AG09309 (cell line): Measurements from ENCODE around the gene GLB1L3.

ENCODE experiments used
- DNase-seq: peaks from one replicate; pipeline ENCODE4 v3.0.0-alpha.2; 2010; ENCODE audit warnings: low read depth
- H3K4me3 ChIP-seq: 2 replicates; pipeline ENCODE4 v1.5.1; 2011; ENCODE audit warnings: mild to moderate bottlenecking, low read depth, low read length, moderate library complexity; ENCODE audit not compliant: control insufficient read depth
- TF ChIP-seq, protein P1 (sequence below): IDR thresholded peaks from 2 replicates; pipeline ENCODE4 v1.5.1; 2011; ENCODE audit warnings: mild to moderate bottlenecking, low read depth, low read length, inconsistent platforms; ENCODE audit not compliant: insufficient read depth, control insufficient read depth; ENCODE audit errors: missing control alignments

GLB1L3 gene

DNA sequence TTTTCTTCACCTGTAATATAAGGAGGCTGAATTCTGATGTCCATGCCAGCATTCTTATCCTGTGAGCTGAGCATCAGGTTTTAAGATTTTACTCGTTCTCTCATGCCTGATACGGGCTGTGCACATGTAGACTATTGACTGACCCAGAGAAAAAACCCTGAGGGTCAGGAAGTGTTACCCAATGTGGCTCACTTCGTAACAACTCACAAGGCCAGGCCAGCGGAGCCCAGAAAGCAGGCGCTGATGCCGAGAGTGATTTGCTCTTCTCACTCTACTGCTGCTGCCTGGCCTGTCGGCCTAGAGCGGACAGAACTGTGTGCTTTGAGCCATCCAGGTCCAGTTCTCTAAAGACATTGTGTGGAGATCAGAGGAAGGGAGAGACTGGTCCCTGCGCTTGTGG is 33.8 kb upstream of the GLB1L3 start:
- H3K4me3 ChIP-seq, result no peak overlapping the region
- DNase-seq, result no peak
- TF ChIP-seq, protein P1, sequence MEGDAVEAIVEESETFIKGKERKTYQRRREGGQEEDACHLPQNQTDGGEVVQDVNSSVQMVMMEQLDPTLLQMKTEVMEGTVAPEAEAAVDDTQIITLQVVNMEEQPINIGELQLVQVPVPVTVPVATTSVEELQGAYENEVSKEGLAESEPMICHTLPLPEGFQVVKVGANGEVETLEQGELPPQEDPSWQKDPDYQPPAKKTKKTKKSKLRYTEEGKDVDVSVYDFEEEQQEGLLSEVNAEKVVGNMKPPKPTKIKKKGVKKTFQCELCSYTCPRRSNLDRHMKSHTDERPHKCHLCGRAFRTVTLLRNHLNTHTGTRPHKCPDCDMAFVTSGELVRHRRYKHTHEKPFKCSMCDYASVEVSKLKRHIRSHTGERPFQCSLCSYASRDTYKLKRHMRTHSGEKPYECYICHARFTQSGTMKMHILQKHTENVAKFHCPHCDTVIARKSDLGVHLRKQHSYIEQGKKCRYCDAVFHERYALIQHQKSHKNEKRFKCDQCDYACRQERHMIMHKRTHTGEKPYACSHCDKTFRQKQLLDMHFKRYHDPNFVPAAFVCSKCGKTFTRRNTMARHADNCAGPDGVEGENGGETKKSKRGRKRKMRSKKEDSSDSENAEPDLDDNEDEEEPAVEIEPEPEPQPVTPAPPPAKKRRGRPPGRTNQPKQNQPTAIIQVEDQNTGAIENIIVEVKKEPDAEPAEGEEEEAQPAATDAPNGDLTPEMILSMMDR, result no peak

DNA sequence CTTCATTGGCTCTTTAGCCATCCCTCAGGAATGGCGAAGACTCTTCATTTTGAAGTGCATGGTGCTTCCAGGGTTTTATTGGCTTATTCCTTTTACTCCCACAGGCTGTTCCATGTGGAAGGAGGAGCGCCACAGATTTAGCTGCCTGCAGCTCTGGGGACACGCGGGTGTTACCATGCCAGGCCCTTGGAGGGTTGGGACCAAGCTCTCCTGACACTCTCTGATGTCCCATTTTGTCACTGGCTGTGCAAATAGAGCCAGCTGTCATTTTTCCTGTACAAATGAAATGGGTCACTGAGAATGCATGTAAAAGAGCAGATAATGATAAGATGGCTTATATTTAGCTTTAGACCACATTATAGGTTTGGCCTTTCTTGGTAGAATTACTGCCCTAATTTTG is 32.3 kb upstream of the GLB1L3 start:
- no peak overlapping the region for H3K4me3 ChIP-seq
- DNase-seq, result no peak
- TF ChIP-seq, protein P1, result no peak

GRCh38 chr11:134244593-134244992 is 31.6 kb upstream of the GLB1L3 start:
- no peak for DNase-seq
- no peak overlapping the region for H3K4me3 ChIP-seq
- TF ChIP-seq, protein P1, result peak; percentile 54

GRCh38 chr11:134245434-134245833 is 30.7 kb upstream of the GLB1L3 start:
- H3K4me3 ChIP-seq, result no peak overlapping the region
- DNase-seq, result no peak
- TF ChIP-seq, protein P1, result no peak

- TF ChIP-seq, protein P1, result no peak
- DNase-seq, result no peak
- H3K4me3 ChIP-seq, result no peak overlapping the region
Observed at GRCh38 chr11:134246100-134246499, 30.1 kb upstream of the GLB1L3 start.

GRCh38 chr11:134246678-134247077 is 29.5 kb upstream of the GLB1L3 start:
- TF ChIP-seq, protein P1, result no peak
- H3K4me3 ChIP-seq, result no peak overlapping the region
- no peak for DNase-seq

- TF ChIP-seq, protein P1, result no peak
- DNase-seq, result no peak
- H3K4me3 ChIP-seq, result no peak overlapping the region
Observed at GRCh38 chr11:134248910-134249480, 27.2 kb upstream of the GLB1L3 start.
